CD8-positive, alpha-beta memory T cell (primary cell): ENCODE measurements around the gene LRRC3C. TPM values are rescaled to one million over a fixed set of nuclear protein-coding genes. Genes with fewer than 3 reads are reported as not detected.
A peak's percentile ranks its signal among the peaks of the same experiment; 100 is the strongest.

Experiments used
- CTCF ChIA-PET: fragments of 350-600 bp; sonication (Branson Sonifier 250); formaldehyde crosslinking; loops from one replicate; lab custom pipeline; 2021; ENCODE audit warnings: antibody characterized with exemption; lab: Charles Lee
- POLR2A ChIA-PET: fragments of 350-600 bp; sonication (Branson Sonifier 250); formaldehyde crosslinking; loops from one replicate; lab custom pipeline; 2021; ENCODE audit warnings: antibody characterized with exemption; lab: Charles Lee
- DNase-seq, 5 donors: peaks; one replicate each; pipeline versions ENCODE4 v3.0.0 to v3.0.0-alpha.2; 2020 to 2022; ENCODE audit warnings: mixed read lengths in 1 of 5
- H3K27ac ChIP-seq: one replicate; pipeline ENCODE4 v1.7.0; 2013; ENCODE audit warnings: low read depth, mild to moderate bottlenecking, low read length, moderate library complexity
- H3K27me3 ChIP-seq: 2 replicates; pipeline ENCODE4 v1.7.0; 2013; ENCODE audit warnings: low read length, mild to moderate bottlenecking; ENCODE audit not compliant: insufficient read depth, poor library complexity, severe bottlenecking
- H3K36me3 ChIP-seq: 2 replicates; pipeline ENCODE4 v1.7.0; 2013; ENCODE audit warnings: mild to moderate bottlenecking, low read length, moderate library complexity; ENCODE audit not compliant: insufficient read depth
- H3K4me1 ChIP-seq: 2 replicates; pipeline ENCODE4 v1.7.0; 2013; ENCODE audit warnings: mild to moderate bottlenecking, low read length, moderate library complexity; ENCODE audit not compliant: insufficient read depth
- H3K4me3 ChIP-seq: 2 replicates; pipeline ENCODE4 v1.7.0; 2013; ENCODE audit warnings: mild to moderate bottlenecking, low read length
- H3K9me3 ChIP-seq: 2 replicates; pipeline ENCODE4 v1.7.0; 2013; ENCODE audit warnings: mild to moderate bottlenecking, low read length
- H3K27ac Mint-ChIP-seq, 8 donors: one replicate each; pipeline ENCODE4 v1.8.0; 2020 to 2021; ENCODE audit warnings: mixed read lengths in 8 of 8, mild to moderate bottlenecking in 6 of 8, inconsistent platforms in 3 of 8, moderate library complexity in 3 of 8
- H3K27me3 Mint-ChIP-seq, 2 donors: one replicate each; pipeline ENCODE4 v1.8.0; 2020 to 2021; ENCODE audit warnings: mixed read lengths in 2 of 2, mild to moderate bottlenecking in 1 of 2, moderate library complexity in 1 of 2
- H3K36me3 Mint-ChIP-seq, 3 donors: one replicate each; pipeline ENCODE4 v1.8.0; 2020 to 2021; ENCODE audit warnings: mixed read lengths in 3 of 3, inconsistent platforms in 1 of 3, mild to moderate bottlenecking in 1 of 3
- H3K4me1 Mint-ChIP-seq, 3 donors: one replicate each; pipeline ENCODE4 v1.8.0; 2020 to 2021; ENCODE audit warnings: mixed read lengths in 3 of 3, inconsistent platforms in 1 of 3, mild to moderate bottlenecking in 1 of 3
- H3K4me3 Mint-ChIP-seq, 7 donors: one replicate each; pipeline ENCODE4 v1.8.0; 2020 to 2021; ENCODE audit warnings: mixed read lengths in 7 of 7, mild to moderate bottlenecking in 6 of 7, moderate library complexity in 4 of 7, inconsistent platforms in 2 of 7
- H3K9me3 Mint-ChIP-seq, 5 donors: one replicate each; pipeline ENCODE4 v1.8.0; 2020 to 2022; ENCODE audit warnings: mixed read lengths in 5 of 5, mild to moderate bottlenecking in 3 of 5, moderate library complexity in 2 of 5, inconsistent platforms in 1 of 5
- polyA plus RNA-seq: library from polyadenylated mRNA; unstranded; fragments of 300-500 nt; fragmentation: Illumina TruSeq; gene quantifications from one replicate; pipeline ENCODE4 v1.2.3, GENCODE V29; 2021
- total RNA-seq, 2 experiments: library from RNA; stranded (reverse); gene quantifications; one replicate each; pipeline ENCODE4 v1.2.3, GENCODE V29; 2021

LRRC3C gene
- total and polyA plus RNA-seq, 3 experiments from 2014 or later, result not detected

GRCh38 chr17:39919087-39919683 is 8.3 kb upstream of the LRRC3C start:
- Histone ChIP-seq H3K9me3 (no peaks in the 10 kb centered on the region), H3K27ac (no peak overlapping the region), H3K36me3 (peaks cover 35% of the 10 kb centered on the region), H3K4me1 (peaks cover 56% of the 10 kb centered on the region), H3K4me3 (no peak overlapping the region), H3K27me3 (no peaks in the 10 kb centered on the region)
- H3K27me3 Mint-ChIP-seq, result peaks cover 0 to 4% of the 10 kb centered on the region in 2 donors
- no peaks in the 10 kb centered on the region for H3K9me3 Mint-ChIP-seq
- POLR2A ChIA-PET, result interaction anchor here (0.5 kb wide), 1 partner anchor 11 kb away, joined by 4 read pairs; no protein-coding TSS in a partner anchor
- no peak for DNase-seq
- H3K4me3 Mint-ChIP-seq, result peak overlapping the region in 1 of 7 donors; percentile 52
- CTCF ChIA-PET, result interaction anchor here (0.9 kb wide), 1 partner anchor 61 kb away, joined by 3 read pairs; the partner anchor contains the start of gene PSMD3
- H3K36me3 Mint-ChIP-seq, result peaks cover 3 to 74% (median 19%) of the 10 kb centered on the region in 3 donors
- H3K4me1 Mint-ChIP-seq, result peaks cover 50 to 77% (median 74%) of the 10 kb centered on the region in 3 donors
- peak overlapping the region in 3 of 8 donors; percentile 17 to 43 (median 38) for H3K27ac Mint-ChIP-seq

GRCh38 chr17:39920218-39921210 is 7.0 kb upstream of the LRRC3C start:
- H3K27ac Mint-ChIP-seq, result peak overlapping the region; percentile 50 to 89 (median 74)
- peaks cover 3 to 75% (median 18%) of the 10 kb centered on the region in 3 donors for H3K36me3 Mint-ChIP-seq
- Histone ChIP-seq H3K27ac (no peak overlapping the region), H3K27me3 (no peaks in the 10 kb centered on the region), H3K4me3 (no peak overlapping the region), H3K4me1 (peaks cover 69% of the 10 kb centered on the region), H3K36me3 (peaks cover 34% of the 10 kb centered on the region), H3K9me3 (no peaks in the 10 kb centered on the region)
- H3K4me3 Mint-ChIP-seq, result peak overlapping the region in 2 of 7 donors; percentile 22 to 65
- peak in 3 of 5 donors; percentile 9 to 52 (median 43) for DNase-seq
- peaks cover 0 to 4% of the 10 kb centered on the region in 2 donors for H3K27me3 Mint-ChIP-seq
- H3K4me1 Mint-ChIP-seq, result peaks cover 60 to 86% (median 83%) of the 10 kb centered on the region in 3 donors
- POLR2A ChIA-PET, result no interaction called here
- CTCF ChIA-PET, result interaction anchor here (0.9 kb wide), 1 partner anchor 60 kb away, joined by 3 read pairs; the partner anchor contains the start of gene PSMD3
- H3K9me3 Mint-ChIP-seq, result no peaks in the 10 kb centered on the region

GRCh38 chr17:39921323-39921722 is 6.2 kb upstream of the LRRC3C start:
- Mint-ChIP-seq H3K27ac (peak overlapping the region; percentile 50 to 89 (median 80)), H3K36me3 (peaks cover 3 to 77% (median 18%) of the 10 kb centered on the region in 3 donors), H3K9me3 (no peaks in the 10 kb centered on the region), H3K27me3 (peaks cover 0 to 4% of the 10 kb centered on the region in 2 donors), H3K4me3 (peak overlapping the region in 2 of 7 donors; percentile 34 to 39), H3K4me1 (peaks cover 67 to 93% (median 86%) of the 10 kb centered on the region in 3 donors)
- Histone ChIP-seq H3K27ac (no peak overlapping the region), H3K9me3 (no peaks in the 10 kb centered on the region), H3K27me3 (no peaks in the 10 kb centered on the region), H3K36me3 (peaks cover 34% of the 10 kb centered on the region), H3K4me3 (no peak overlapping the region), H3K4me1 (peaks cover 76% of the 10 kb centered on the region)
- no peak for DNase-seq
- CTCF ChIA-PET, result no interaction called here
- POLR2A ChIA-PET, result no interaction called here

GRCh38 chr17:39922006-39922405 is 5.5 kb upstream of the LRRC3C start:
- peaks cover 76% of the 10 kb centered on the region for H3K4me1 ChIP-seq
- H3K4me1 Mint-ChIP-seq, result peaks cover 64 to 91% (median 85%) of the 10 kb centered on the region in 3 donors

GRCh38 chr17:39923230-39923629 is 4.3 kb upstream of the LRRC3C start:
- peaks cover 0 to 70% (median 10%) of the 10 kb centered on the region in 3 donors for H3K36me3 Mint-ChIP-seq
- no peak for DNase-seq
- H3K27me3 Mint-ChIP-seq, result no peaks in the 10 kb centered on the region
- H3K4me1 Mint-ChIP-seq, result peaks cover 61 to 88% (median 81%) of the 10 kb centered on the region in 3 donors
- H3K27me3 ChIP-seq, result no peaks in the 10 kb centered on the region
- H3K4me1 ChIP-seq, result peaks cover 78% of the 10 kb centered on the region
- no peak overlapping the region for H3K4me3 ChIP-seq
- H3K27ac Mint-ChIP-seq, result peak overlapping the region in 6 of 8 donors; percentile 19 to 84 (median 74)
- POLR2A ChIA-PET, result interaction anchor here (0.6 kb wide), 1 partner anchor 74 kb away, joined by 3 read pairs; no protein-coding TSS in a partner anchor
- CTCF ChIA-PET, result interaction anchor here (1.1 kb wide), 1 partner anchor 35 kb away, joined by 6 read pairs; no protein-coding TSS in a partner anchor
- peaks cover 29% of the 10 kb centered on the region for H3K36me3 ChIP-seq
- H3K9me3 Mint-ChIP-seq, result no peaks in the 10 kb centered on the region
- H3K4me3 Mint-ChIP-seq, result peak overlapping the region in 5 of 7 donors; percentile 12 to 45 (median 34)
- no peaks in the 10 kb centered on the region for H3K9me3 ChIP-seq
- no peak overlapping the region for H3K27ac ChIP-seq

More at GRCh38 chr17:39922006-39922405, 5.5 kb upstream of the LRRC3C start:
- H3K27me3 ChIP-seq, result no peaks in the 10 kb centered on the region
- H3K9me3 ChIP-seq, result no peaks in the 10 kb centered on the region
- ChIA-PET CTCF (interaction anchor here (1.1 kb wide), 1 partner anchor 36 kb away, joined by 6 read pairs; no protein-coding TSS in a partner anchor), POLR2A (no interaction called here)
- no peak for DNase-seq
- peaks cover 0 to 3% of the 10 kb centered on the region in 2 donors for H3K27me3 Mint-ChIP-seq
- H3K36me3 Mint-ChIP-seq, result peaks cover under 1 to 77% (median 15%) of the 10 kb centered on the region in 3 donors
- H3K4me3 Mint-ChIP-seq, result peak overlapping the region in 1 of 7 donors; percentile 61
- peaks cover 30% of the 10 kb centered on the region for H3K36me3 ChIP-seq
- H3K4me3 ChIP-seq, result no peak overlapping the region
- peak overlapping the region in 7 of 8 donors; percentile 50 to 86 (median 79) for H3K27ac Mint-ChIP-seq
- H3K9me3 Mint-ChIP-seq, result no peaks in the 10 kb centered on the region
- H3K27ac ChIP-seq, result no peak overlapping the region

- Histone ChIP-seq H3K4me3 (peak overlapping the region; percentile 71), H3K4me1 (peaks cover 71% of the 10 kb centered on the region), H3K27ac (peak overlapping the region; percentile 10), H3K27me3 (no peaks in the 10 kb centered on the region), H3K9me3 (no peaks in the 10 kb centered on the region), H3K36me3 (peaks cover 29% of the 10 kb centered on the region)
- ChIA-PET CTCF (interaction anchor here (1.0 kb wide), 1 partner anchor 56 kb away, joined by 4 read pairs; the partner anchor contains the start of gene PSMD3), POLR2A (interaction anchor here (0.6 kb wide), 1 partner anchor 73 kb away, joined by 3 read pairs; no protein-coding TSS in a partner anchor)
- Mint-ChIP-seq H3K4me3 (peak overlapping the region; percentile 81 to 96 (median 92)), H3K27me3 (no peaks in the 10 kb centered on the region), H3K36me3 (peaks cover 0 to 65% (median 5%) of the 10 kb centered on the region in 3 donors), H3K27ac (peak overlapping the region in 7 of 8 donors; percentile 90 to 98 (median 94)), H3K9me3 (no peaks in the 10 kb centered on the region), H3K4me1 (peaks cover 57 to 82% (median 72%) of the 10 kb centered on the region in 3 donors)
- DNase-seq, result no peak
Measured at GRCh38 chr17:39923836-39924690, 3.5 kb upstream of the LRRC3C start.
